ENCODE results near the gene DNER.

GRCh38 chr2:229740279-229740678, 25.9 kb upstream of the DNER start:
- no peak for TF ChIP-seq POLR2AphosphoS5 (IDR thresholded peaks at IDR 0.05; ENCODE audit: low read depth)
- TF ChIP-seq CTCF (IDR thresholded peaks at IDR 0.05; ENCODE audit: insufficient read depth, low read length) = no peak
- no peak for TF ChIP-seq GABPA (IDR thresholded peaks at IDR 0.05; ENCODE audit: low read depth)
- TF ChIP-seq REST (IDR thresholded peaks at IDR 0.05; ENCODE audit: insufficient replicate concordance, low read depth) = no peak
